K562 treated with DMSO at 1 percent for 48 hours (cell line): ENCODE results near the gene AKT3. TPM values are rescaled to one million over a fixed set of nuclear protein-coding genes. Genes with fewer than 3 reads are reported as not detected.

Experiments used
- total RNA-seq: library from RNA; unstranded; fragments of 300-600 nt; gene quantifications from 2 replicates; pipeline ENCODE4 v1.2.3, GENCODE V29; 2022; ENCODE audit warnings: low replicate concordance; ENCODE audit errors: extremely low read depth

Gene AKT3
- not detected in 2 replicates for total RNA-seq

GRCh38 chr1:243850202-243850451 lies at the start of gene AKT3:
Gene AKT3 (minus strand): TSS chr1:243850243. CDS start chr1:243843170, 7,073 bp downstream.

Other genes starting within 250 kb of the AKT3 start
- gene ZBTB18, start 201.0 kb upstream of the AKT3 start, total RNA-seq: not detected in 2 replicates